ENCODE data around the gene PDGFC. TPM values are rescaled to one million over a fixed set of nuclear protein-coding genes. Genes with fewer than 3 reads are reported as not detected.

Gene PDGFC
- total and polyA plus RNA-seq, 2 of the 8 experiments (the other 6 are each of a cell fraction or from before 2014, with no cell fraction given): 0.65 to 2.7 TPM

- TF ChIP-seq, protein P1, sequence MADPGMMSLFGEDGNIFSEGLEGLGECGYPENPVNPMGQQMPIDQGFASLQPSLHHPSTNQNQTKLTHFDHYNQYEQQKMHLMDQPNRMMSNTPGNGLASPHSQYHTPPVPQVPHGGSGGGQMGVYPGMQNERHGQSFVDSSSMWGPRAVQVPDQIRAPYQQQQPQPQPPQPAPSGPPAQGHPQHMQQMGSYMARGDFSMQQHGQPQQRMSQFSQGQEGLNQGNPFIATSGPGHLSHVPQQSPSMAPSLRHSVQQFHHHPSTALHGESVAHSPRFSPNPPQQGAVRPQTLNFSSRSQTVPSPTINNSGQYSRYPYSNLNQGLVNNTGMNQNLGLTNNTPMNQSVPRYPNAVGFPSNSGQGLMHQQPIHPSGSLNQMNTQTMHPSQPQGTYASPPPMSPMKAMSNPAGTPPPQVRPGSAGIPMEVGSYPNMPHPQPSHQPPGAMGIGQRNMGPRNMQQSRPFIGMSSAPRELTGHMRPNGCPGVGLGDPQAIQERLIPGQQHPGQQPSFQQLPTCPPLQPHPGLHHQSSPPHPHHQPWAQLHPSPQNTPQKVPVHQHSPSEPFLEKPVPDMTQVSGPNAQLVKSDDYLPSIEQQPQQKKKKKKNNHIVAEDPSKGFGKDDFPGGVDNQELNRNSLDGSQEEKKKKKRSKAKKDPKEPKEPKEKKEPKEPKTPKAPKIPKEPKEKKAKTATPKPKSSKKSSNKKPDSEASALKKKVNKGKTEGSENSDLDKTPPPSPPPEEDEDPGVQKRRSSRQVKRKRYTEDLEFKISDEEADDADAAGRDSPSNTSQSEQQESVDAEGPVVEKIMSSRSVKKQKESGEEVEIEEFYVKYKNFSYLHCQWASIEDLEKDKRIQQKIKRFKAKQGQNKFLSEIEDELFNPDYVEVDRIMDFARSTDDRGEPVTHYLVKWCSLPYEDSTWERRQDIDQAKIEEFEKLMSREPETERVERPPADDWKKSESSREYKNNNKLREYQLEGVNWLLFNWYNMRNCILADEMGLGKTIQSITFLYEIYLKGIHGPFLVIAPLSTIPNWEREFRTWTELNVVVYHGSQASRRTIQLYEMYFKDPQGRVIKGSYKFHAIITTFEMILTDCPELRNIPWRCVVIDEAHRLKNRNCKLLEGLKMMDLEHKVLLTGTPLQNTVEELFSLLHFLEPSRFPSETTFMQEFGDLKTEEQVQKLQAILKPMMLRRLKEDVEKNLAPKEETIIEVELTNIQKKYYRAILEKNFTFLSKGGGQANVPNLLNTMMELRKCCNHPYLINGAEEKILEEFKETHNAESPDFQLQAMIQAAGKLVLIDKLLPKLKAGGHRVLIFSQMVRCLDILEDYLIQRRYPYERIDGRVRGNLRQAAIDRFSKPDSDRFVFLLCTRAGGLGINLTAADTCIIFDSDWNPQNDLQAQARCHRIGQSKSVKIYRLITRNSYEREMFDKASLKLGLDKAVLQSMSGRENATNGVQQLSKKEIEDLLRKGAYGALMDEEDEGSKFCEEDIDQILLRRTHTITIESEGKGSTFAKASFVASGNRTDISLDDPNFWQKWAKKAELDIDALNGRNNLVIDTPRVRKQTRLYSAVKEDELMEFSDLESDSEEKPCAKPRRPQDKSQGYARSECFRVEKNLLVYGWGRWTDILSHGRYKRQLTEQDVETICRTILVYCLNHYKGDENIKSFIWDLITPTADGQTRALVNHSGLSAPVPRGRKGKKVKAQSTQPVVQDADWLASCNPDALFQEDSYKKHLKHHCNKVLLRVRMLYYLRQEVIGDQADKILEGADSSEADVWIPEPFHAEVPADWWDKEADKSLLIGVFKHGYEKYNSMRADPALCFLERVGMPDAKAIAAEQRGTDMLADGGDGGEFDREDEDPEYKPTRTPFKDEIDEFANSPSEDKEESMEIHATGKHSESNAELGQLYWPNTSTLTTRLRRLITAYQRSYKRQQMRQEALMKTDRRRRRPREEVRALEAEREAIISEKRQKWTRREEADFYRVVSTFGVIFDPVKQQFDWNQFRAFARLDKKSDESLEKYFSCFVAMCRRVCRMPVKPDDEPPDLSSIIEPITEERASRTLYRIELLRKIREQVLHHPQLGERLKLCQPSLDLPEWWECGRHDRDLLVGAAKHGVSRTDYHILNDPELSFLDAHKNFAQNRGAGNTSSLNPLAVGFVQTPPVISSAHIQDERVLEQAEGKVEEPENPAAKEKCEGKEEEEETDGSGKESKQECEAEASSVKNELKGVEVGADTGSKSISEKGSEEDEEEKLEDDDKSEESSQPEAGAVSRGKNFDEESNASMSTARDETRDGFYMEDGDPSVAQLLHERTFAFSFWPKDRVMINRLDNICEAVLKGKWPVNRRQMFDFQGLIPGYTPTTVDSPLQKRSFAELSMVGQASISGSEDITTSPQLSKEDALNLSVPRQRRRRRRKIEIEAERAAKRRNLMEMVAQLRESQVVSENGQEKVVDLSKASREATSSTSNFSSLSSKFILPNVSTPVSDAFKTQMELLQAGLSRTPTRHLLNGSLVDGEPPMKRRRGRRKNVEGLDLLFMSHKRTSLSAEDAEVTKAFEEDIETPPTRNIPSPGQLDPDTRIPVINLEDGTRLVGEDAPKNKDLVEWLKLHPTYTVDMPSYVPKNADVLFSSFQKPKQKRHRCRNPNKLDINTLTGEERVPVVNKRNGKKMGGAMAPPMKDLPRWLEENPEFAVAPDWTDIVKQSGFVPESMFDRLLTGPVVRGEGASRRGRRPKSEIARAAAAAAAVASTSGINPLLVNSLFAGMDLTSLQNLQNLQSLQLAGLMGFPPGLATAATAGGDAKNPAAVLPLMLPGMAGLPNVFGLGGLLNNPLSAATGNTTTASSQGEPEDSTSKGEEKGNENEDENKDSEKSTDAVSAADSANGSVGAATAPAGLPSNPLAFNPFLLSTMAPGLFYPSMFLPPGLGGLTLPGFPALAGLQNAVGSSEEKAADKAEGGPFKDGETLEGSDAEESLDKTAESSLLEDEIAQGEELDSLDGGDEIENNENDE (IDR thresholded peaks at IDR 0.05; ENCODE audit: insufficient replicate concordance, low read length): no peak
- TF ChIP-seq SRF (IDR thresholded peaks at IDR 0.05; ENCODE audit: low read depth, low read length) (no peak), TBP (IDR thresholded peaks at IDR 0.05; ENCODE audit: low read depth, low read length) (no peak), RAD21 (IDR thresholded peaks at IDR 0.05 in 1 of 2, conservative IDR thresholded peaks at IDR 0.05 in 1 of 2; ENCODE audit: low read depth in 2 of 2, low read length in 2 of 2) (no peak)
These were observed 58.4 kb downstream of the PDGFC start (continued) for GRCh38 chr4:156913234-156913633.
